M059J (cell line): ENCODE results near the gene ITGB8. TPM values are rescaled to one million over a fixed set of nuclear protein-coding genes. Genes with fewer than 3 reads are reported as not detected.

Source experiments
- DNase-seq: peaks from one replicate; pipeline ENCODE4 v3.0.0-alpha.2; 2012; ENCODE audit warnings: low read depth
- total RNA-seq: library from RNA; depleted of rRNA; stranded (reverse); fragments of >200 nt; shearing (Covaris generic); gene quantifications from 2 replicates; pipeline ENCODE4 v1.2.3, GENCODE V29; 2014; rRNA removed

Gene ITGB8
- total RNA-seq, 1 experiment from 2014 or later, result 24.3 TPM

GRCh38 chr7:20464891-20465290 is 134.2 kb downstream of the ITGB8 start:
- no peak for DNase-seq

Other genes starting within 250 kb of the ITGB8 start
- 0.07 and 0.15 TPM in 2 replicates for gene MACC1, start 113.5 kb upstream of the ITGB8 start, total RNA-seq